ENCODE results near the gene DST.

DST gene

DNA sequence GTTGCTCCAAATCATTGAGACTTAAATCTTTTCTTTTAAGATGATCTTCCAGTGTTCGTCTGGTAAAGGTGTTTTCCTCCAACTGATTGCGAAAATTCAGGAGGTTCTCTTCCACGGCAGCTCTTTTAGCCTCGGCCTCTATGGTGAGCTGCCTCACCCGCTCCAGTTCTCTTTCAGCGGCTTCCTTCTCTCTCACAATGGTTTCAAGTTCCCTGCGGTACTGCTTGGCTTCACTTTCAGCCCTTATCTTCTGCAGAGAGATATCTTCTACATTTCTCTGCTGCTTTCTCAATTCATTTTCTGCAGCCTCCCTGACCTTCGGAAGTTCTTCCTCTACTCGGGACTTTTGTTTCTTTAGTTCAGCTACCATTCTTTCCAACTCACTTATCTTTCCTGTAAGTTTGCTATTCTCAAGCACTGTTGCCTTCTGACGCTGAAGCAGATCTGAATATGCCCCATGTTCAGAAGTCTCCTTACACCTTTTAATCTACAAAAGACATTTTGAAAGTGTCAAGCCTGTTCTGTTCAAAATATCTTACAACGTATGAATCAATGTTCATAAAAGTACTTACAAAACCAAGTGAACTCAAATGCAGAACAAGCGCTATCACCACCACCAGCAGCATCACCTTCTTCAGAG, 22.3 kb downstream of the DST start:
- DNase-seq, result no peak

DNA sequence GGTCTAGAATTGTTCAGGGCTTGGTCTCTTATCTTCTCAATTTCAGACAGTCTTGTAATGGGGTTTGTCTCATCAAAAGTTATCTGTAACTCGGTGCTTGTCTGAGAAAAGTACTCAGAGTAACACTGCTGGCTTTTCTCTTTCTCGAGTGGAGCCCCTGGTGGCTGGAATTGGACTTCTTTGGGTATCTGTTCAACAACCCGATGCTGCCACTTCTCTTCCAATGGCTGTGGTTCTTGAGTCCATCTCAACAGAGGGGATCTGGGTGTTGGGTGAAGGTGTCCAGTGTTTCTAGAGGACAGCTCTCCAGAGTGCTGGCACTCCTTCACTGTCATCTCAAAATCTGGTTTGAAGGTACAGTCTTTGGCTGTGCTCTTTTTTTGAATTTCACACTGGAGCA, 24.6 kb downstream of the DST start:
- no peak for DNase-seq

DNA sequence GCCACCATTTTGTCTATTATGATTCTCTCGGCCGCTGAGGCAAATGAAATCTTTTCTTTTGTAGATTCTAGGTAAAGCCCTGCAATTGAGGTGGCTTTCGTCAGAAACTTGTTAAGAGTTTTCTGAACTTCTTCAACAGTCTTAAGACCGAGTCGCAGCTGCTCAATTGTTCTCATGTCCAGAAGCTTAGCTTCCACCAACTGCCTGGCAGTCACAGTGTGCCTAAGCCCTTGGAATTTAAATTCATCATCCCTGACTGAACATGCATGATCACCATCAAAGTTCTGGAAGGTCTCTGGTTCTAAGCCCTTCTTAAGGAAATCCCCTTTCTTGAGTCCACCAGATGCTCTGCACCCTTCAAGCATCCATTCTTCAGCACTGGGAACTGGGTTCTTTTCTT, 25.7 kb downstream of the DST start:
- no peak for DNase-seq

DNA sequence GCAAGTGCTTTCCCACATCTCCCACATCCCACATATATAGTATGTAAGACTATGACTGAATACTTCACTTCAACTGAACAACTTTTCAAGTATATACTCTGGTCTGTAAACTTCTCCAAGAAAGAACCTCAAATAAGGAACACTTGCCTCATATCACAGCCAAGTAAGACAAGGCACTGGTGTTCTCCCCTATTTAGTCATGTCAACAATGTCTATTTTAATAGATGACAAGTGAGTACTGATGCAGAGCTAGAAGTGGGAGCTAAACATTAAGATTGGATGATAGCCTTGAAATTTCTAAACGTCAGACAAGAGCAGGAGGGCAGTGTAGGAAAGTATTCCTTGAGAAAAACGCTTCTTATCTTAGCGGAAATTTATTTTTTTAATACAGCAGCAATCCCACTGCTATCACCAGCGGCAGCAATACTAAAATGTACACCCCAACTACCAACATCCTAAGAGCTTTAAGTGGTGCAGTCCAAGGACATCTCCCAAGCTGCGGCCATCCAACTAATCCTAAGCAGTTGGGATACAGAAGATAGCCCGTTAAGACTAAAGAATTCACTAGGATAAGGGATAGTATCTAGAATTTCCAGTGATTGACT, 29.3 kb downstream of the DST start:
- no peak for DNase-seq

DNA sequence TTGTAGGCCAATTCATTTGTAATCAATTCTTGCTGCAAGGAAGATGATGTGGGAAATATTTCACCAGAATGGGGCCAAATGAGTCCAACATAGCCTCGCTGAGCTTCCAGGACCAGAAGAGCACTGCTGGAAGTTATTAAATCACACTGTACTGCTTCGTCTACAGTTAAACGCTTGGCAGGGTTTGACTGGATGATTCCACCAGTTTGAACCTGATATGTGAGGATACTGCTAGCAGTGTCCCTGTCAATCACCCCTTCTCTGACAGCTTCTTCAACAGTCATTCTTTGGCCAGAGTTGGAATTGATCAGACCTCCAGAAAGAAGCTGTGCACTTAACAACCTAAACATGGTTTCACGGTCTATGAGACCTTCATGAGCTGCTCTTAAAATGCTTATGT, 34.4 kb downstream of the DST start:
- DNase-seq, result no peak

DNA sequence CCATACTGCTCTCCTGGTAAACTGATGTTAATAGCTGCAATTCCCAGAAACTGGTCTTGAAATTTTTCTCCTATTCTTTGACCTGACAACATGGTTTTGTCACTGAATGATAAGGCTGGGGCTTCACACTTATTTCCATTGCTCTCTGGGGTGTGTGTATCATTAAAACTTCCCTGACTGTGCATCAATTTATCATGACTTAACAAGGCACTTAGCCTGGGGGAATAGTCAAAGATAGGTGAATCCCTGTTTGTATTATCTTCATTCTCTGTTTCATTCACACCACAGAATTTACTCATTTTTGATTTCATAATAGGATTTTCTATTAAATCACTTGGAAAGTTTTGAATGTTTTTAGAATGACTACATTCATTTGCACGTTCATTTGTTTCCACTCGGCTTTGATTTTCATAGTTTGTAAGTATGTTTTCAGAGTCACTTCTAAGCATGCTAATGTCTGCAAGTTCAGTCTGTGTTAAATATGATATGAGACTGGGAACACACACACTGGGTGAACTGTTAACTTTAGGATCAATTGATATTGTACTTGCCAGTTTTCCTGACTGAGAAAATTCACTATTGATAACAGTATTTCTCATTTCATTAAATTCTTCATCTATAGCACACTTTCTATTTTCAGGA, 35.5 kb downstream of the DST start:
- DNase-seq, result no peak

DNA sequence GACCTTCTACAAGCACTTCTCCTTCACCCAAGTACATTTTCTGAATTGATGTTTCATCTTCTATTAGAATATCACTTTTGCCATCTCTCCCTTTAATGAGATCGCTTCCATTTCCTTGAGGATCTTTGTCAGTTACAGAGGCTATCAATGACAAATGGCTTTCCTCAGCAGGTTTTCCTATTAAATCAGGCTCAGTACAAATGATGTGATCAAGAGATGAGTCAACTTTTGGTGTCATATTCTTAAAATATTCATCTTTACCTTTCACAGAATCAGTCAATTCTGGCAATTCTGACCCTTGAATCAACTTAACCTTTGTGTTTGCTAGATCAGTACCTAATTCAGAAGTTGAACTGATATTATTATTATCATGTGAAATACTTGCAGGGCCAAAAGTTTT, 37.3 kb downstream of the DST start:
- DNase-seq, result no peak

DNA sequence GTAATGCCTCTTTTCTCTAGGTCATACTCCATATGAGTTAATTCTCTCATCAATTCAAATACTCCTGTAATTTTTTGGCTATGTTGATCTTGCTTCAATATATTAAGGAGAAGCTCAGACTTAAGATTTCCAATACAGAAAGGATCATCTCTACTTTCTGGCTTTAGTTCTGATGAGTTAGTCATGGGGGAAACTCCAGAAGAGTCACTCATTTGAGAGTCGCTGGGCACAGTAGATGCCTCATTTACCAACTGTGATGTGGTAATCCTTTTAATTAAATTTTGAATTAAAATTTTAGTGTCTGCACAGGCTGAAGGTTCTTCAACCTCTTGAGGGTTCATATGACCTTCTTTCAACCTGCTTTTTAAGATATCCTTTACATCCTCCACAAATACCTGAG, 38.5 kb downstream of the DST start:
- DNase-seq, result no peak

DNA sequence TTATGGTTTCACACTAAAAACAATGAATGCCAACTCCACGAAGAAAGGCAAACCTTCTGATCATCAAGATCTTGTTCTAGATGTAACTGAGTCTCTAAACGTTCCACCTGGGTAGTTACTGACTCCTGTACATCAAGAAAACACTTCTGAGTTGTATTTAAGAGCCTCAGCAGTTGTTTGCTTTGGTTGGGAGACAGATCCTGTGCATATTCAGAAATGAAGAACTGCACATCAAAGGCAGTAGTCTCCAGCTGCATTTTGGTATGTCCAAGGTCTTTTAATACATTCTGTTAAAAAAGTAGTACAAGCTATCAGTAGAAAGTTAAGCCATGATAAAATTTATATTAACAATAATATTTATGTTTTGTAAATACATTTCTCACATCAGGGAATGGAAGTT, 41.3 kb downstream of the DST start:
- DNase-seq, result no peak

DNA sequence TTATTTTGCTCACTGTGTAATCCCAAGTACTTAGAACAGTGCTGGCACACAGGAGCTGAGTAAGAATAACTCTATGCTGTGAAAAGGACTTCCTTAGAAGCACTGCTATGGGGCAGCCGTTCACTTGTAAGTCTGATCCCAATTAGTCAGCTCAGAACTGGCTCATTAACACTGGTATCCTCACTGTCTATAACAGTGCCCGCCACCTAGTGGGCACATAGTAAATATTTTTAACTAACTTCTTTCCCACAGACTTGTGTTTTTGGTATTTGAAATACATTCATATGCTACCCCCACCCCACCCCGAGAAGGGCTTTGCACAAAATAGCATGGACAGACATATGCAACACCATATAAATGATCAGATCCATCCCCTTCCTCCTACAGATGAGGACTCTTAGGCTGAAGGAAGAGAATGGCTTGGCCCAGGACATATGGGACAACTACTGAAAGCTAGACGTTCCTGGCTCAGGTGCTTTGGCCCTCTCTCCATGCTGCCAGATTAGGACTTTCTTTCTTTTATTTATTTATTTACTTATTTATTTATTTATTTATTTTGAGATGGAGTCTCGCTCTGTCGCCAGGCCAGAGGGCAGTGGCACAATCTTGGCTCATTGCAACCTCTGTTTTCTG, 47.1 kb downstream of the DST start:
- DNase-seq, result peak; percentile 46 to 50

DNA sequence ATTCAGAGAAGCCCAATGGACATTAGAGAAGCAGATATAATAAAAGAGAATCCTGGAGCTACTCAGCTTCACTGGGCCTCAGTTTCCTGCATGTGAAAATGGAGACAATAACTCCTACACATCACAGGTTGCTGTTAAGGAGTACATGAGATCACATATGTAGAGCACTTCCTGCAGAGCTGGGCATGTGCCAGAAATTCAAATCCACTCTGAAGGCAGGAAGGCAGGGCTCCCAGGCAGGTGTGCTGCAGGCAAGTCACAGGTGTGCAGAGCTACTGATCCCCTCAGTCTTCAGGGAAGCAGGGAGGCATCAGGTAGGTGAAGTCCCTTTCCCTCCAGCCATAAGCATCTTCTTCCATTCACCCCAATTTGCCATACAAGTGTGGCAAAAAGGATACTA, 48.0 kb downstream of the DST start:
- DNase-seq, result peak; percentile 42 to 71

DNA sequence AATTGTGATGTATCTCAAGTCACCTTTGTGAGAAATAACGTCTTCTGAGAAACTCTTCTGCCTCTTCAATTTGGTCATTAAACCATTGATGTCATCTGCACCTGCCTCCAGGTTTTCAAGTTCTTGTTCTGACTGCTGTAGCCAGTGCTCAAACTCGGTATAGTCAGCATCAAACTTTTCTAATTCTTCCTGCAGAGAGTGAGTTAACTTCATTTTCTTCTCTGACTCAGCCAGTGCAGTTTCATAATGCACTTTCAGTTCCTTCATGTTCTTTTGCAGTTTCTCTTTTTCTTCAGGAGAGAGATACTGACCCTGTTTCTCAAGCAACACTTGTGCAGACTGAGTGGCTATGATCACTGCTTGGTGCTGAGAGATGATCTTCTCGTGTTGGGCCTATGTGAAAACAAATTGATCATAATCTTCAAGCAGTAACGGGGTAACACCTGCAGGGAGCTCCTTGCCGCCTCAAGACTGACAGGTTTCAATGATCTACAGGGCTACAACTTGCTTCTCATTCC, 48.8 kb downstream of the DST start:
- no peak for DNase-seq

DNA sequence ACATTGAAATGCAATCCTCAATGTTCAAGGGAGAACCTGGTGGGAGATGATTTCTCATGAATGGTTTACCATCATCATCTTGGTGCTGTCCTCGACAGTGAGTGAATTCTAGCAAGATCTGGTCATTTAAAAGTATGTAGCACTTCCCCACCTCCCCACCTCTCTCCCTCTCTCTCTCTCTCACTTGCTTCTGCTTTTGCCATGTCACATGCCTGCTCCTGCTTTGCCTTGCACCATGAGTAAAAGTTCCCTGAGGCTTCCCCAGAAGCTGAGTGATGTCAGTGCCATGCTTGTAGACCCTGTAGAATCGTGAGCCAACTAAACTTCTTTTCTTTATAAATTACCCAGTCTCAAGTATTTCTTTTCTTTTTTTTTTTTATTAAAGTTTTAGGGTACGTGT, 60.5 kb downstream of the DST start:
- no peak for DNase-seq

DNA sequence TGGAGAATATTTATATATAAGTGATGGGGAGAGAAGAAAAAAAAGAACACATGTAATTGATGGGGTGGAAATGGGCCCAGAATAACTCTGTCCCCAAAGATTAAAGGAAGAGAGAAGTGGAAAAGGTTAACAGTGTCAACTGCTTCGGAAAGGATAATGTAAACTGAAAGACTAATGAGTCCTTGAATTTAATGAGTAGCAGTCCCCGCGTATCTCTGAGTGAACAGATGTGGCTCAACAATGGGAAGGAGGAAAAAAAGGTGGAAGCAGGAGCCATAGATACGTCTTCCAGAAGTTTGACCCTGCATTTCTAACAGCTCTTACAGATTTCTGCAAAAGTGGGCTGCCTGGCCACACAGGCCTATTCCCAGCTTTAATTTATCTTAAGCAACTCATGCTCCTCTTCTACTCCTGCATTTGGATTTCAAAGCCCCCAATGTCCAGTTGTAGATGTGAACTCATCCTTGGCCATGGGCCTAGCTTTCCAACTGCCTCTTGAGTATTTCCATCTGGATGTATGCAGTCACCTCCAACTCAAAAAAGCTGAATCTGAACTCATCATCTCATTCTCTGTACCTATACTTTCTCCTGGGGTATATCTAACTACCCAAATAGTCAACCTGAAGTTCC, 61.3 kb downstream of the DST start:
- no peak for DNase-seq

DNA sequence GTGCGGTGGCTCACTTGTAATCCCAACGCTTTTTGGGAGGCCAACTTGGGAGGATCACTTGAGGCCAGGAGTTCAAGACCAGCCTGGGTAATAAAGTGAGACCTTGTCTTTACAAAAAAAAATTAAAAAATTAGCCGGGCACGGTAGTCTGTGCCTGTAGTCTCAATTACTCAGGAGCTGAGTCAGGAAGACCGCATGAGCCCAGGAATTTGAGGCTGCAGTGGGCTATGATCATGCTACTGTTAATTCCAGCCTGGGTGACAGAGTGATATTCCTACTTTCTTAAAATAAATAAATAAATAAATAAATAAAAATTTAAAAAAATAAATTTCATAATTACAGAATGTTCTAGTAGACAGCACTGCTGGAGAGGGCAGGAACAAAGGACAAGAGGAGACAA, 62.4 kb downstream of the DST start:
- no peak for DNase-seq

DNA sequence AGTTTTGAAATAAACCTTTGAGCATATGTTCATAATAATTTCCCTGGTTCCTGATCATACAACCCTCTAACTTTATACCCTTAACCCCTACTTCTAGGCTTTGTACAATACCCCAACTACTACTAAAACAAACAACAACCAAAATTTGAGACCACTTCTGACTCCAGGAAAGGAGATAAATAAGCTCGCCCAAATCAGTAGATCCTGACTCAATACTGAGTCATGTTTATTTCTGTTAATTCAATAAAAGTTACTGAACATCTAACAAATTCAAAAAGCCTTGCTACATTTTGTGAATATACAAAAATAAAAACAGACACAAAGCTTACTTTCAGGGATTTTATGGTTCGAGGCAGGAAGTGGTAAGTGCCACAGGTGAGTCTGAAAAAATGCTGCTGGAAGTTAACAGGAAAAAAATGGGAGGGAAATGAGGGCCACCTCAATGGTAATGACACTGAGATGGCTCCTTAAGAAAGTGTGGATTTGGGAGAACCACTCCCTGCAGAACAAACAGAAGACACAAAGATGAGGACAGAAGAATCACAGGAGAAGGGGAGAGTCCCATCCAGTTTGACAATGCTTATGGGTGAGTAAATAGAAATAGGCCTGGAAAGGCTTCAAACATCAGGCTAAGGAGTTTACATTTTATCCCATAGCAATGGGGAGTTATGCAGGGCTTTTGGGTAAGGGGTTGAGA, 63.4 kb downstream of the DST start:
- DNase-seq, result no peak

DNA sequence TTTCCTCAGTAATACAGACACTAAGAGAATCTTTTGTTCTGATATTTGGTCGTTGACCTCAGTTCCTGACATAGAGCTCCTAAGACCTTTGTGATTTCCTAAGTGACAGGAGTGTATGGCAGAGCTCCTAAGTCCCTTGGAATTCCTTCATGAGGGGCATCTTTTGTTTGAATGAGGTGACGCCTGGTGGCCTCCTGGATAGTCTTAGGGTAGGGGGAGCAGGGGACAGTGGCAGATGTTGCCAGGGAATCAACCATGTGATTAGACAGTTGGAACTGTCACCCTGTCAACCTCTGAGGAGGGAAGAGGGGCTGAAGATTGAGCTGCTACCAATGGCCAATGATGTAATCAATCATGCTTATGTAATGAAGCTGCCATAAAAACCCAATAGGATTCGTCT, 67.0 kb downstream of the DST start:
- DNase-seq, result no peak

DNA sequence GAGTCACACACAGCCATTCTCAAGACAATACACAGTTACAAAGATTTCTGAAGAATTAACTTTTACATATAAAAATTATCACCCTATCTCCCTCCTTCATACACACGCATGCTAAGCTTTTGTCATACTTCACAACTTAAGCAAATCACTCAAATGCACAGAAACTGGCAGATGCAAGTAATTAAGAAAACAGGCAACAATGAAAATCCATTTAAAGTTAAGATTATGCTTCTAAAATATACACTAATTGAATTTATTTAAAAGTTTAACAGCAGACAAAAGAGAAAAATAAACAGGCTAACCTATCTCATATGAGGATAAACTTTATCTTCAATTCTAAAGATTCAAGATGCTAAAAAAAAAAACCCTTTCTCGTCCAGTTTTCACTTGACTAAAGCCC, 68.4 kb downstream of the DST start:
- no peak for DNase-seq

DNA sequence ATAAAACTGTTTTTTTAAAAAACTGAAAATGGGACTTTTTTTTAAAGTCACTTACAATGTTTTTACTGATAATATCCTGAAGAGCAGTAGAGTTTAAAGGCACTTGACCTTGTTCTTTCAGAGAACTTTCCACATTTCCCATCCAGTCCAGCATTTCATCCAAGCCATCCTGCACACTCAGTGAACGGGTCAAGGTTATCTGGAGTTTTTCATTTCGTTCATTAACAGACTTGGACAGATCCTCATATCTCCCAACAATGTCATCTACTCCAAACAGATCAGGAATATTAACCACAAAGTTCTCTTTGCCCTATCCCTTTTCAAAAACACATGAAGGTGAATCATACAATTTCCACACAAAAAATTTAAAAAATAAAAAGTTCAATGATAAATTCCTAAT, 69.1 kb downstream of the DST start:
- DNase-seq, result no peak

DNA sequence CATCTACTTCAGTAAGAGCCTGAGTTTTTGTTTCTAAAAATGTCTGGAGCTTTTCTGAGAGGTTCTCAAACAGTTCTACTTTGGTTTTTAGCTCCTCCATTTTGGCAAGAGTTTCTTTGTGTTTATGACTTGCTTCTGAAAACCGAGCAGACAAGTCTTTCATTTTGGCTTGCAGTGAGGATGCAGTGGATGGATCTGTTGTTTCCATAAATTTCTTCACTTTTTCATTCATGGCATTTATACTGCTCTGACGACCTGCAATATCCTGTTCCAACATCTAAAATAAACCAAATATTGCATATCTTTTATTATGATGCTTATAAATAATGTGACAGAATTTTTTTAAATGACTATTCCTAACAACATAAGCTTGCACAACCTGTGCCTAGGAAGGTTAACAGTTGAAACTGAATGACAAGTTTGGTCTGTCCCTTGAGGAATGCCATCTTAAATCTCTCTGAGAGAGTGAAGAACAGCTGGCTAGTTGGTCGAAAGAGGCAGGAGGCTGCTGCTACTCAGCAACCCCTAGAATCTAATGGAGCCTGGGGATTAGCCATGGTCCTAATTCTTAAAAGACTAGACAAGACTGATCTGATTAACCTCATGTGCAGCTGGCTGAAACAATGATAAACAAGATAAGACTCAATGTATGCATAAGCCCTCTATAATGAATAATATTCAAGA, 69.8 kb downstream of the DST start:
- no peak for DNase-seq

DNA sequence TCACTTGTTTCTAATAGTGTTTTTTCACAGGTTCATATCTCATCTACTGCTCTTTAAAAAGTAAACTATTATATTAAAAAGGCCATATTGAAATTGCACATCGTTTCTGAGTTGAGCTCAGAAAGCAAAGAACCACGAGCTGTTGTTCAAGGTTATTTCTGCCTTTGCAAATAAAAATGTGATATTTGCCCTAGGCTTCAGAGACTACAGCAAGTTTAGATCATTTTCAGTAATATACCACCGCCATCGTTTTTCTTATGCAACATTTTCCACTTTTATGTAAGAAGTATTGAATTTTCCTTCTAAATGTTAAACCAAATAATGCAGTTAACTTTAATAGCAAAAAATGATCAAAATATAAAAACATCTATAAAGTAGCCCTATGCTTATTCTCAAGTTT, 71.1 kb downstream of the DST start:
- no peak for DNase-seq
